GM18951 (cell line): ENCODE data around the gene MRPS31.
"Not testable (repeated sequence)": the region's sequence is repeated elsewhere in the genome, so short reads cannot be mapped to it uniquely, and the experiment has no call there.

Source experiments
- POLR2A ChIP-seq: IDR thresholded peaks from 4 replicates; pipeline ENCODE4 v1.6.1; 2011; ENCODE audit warnings: mild to moderate bottlenecking; ENCODE audit not compliant: insufficient read length, insufficient read depth; ENCODE audit errors: extremely low read depth
- in situ Hi-C: fragments of 300-500 bp; cut with MboI; formaldehyde crosslinking; loops from one replicate; pipeline ENCODE4 v1.12.0; 2022; ENCODE audit warnings: low sequenced_read_pairs, mixed read lengths, inconsistent platforms; ENCODE audit not compliant: unreplicated experiment

The MRPS31 gene

DNA sequence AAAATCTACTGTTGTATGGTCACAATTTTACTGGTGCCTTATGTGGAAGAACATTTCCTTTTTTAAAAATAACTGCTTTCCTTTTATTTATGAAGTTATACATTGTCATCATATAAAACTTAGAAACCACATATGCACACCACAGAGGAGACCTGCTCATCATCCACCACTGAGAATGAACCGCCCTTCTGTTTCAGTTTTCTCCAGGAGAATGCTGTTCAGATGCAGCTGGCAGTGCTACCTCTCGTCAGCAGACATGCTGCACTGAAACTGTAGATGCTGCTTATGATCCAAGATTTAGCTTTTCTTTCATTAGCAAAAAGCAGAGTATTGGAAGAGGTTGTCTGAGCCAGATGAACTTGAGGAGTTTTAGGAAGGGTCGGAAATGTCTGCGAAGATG lies 28.5 kb upstream of the MRPS31 start:
- TF ChIP-seq POLR2A: no peak
- in situ Hi-C loops: no loop called here

DNA sequence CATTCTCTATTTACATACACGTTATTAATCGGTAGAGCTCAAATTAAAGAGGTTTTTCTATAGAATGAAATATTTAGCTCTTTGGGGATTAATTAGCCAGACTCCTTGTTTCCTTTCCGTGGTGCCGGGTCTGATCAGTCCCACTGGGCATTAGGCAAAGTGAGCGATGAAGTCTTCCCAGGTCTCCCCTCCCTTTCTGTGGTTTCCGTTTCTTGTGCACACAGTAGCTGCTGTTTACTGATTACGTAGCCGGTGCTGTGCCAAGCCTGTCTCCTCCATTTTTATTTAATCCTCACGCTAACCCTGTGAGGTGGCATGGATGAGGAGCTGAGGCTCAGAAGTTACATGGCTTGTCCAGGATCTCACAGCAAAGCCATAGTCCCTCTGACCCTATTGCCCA lies 27.4 kb upstream of the MRPS31 start:
- in situ Hi-C loops: no loop called here
- TF ChIP-seq POLR2A: no peak

DNA sequence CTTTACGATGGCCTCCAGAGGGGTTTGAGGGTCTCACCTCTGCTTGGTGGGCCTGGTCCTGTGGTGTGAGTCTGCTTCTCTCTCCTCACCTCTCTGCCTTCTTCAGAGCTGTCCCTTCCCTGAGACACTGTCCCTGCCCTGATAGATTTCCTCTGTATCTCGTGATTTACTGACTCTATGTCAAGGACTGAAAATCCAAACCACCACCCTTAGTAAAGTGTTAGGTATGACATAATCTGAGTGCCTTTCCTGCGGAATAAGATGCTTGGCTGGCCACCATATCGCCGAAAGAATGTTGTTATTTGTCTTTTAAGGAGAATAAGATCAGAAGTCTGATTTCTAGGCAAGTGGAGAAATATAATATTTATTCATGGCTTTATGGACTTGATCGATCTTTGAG lies 25.7 kb upstream of the MRPS31 start:
- in situ Hi-C loops: no loop called here
- TF ChIP-seq POLR2A: no peak

DNA sequence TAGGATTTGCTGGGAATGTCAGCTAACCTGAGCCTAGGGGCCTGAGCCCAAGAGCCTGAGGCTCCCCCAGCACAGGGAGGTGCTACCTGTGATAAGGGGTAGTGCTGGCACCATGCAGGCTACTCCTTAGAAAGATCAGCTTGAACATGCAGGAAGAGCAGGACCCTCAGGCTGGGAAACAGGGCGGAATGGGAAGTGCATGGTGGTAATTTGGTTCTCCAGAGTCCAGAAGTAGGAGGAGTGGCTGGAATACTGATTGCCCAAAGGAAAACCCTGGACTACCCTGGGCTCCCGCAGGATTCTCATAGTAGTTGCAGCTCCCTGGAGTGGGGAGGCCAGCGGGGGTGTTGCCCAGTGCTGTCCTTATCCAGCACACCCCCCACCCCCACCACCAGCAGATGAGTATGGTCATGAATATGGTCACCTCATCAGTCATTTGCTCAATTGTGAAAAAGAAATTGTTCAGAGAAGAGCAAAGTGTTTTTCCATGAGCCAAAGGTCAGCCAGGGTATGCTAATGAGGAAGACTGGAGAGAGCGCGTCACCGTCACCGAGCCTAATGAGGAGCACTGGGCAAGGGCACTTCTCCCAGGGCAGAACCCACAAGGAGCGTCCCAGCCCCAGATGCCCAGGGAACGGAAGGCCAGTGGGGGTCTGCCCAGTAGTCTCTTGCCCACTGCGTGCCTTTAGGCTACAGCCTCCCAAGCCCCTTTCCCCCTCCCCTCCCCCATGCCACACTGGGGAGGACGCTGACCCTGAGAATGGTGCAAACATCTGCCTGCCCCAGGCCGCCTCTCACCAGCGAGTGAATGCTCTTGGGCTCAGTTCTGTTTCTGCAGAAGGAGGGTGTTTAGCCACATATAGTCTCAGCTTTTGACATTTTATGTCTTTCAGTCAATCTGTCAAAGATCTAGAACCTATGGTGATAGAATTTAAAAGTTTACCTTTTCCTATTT lies 23.7 kb upstream of the MRPS31 start:
- TF ChIP-seq POLR2A: no peak
- in situ Hi-C loops: no loop called here

DNA sequence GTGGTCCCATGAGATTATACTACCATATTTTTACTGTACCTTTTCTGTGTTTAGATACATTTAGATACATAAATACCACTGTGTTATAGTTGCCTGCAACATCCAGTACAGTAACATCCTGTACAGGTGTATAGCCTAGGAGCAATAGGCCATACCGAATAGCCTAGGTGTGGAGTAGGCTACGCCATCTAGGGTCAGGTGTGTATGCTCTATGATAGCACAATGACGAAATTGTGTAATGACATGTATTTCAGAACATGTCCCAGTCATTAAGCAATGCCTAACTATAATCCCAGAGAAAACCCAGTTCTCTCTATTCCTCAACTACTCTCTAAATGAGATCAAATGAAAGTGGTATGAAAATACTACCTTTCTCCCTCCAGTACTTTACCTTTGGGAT lies 22.3 kb upstream of the MRPS31 start:
- TF ChIP-seq POLR2A: no peak
- in situ Hi-C loops: no loop called here

DNA sequence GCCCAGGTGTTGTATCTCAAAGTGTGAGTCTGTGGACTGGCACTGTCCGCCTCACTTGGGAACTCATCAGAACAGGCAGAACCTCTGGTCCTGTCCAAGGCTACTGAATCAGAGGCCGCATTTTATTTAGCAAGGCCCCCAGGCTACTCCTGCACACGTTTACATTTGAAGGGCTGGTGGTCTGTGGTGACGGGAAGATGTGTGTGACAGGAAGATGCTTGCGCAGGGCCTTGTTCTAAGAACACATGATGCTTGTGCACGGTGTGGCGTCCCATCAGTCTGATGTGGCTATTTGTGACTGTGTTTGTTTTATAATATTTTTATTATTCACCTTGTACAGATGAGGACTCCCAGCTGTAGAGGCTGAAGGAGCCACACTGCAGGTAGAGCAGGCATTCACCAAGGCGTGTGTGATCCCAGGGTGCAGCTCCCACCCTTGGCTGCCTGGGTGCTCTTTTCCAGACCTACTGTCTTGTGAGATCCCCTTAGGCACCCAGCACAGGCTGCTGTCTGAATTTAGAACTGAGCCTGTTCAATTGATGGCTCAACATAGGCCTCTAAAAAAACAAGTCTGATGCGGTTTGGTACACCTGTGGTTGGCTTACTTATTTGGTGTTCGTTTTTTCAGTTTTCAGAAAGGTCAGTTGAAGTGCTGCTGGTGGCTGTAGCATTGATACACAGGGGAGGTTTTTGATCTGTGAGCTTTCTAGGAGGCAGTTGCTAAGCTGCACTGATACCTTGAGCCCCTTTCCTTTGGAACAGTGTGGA lies 21.5 kb upstream of the MRPS31 start:
- in situ Hi-C loops: no loop called here

DNA sequence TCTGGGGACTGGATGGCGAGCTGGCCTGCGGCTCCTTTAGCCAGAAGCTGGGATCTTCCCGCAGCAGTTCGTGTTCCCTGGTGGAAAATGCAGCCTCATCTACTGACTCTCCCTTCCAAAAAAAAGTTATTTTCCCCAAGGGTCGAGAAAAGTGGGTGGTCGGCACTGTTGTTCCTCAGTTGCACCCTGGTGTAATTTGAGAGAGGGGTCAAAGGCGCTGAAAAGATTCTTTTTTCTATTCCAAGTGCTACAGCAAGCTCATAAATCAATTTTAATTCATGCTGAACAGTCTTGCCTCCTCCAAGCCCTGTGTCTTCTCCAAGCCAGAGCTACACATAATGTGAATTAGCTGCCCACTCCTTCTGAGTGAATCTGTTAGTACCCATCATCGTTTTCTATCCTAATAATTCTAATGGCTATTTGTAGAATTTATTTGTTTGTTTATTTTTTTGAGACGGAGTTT lies 19.2 kb upstream of the MRPS31 start:
- no peak for TF ChIP-seq POLR2A
- in situ Hi-C loops: no loop called here

More for the DNA sequence above, 21.5 kb upstream of the MRPS31 start:
- TF ChIP-seq POLR2A: no peak

DNA sequence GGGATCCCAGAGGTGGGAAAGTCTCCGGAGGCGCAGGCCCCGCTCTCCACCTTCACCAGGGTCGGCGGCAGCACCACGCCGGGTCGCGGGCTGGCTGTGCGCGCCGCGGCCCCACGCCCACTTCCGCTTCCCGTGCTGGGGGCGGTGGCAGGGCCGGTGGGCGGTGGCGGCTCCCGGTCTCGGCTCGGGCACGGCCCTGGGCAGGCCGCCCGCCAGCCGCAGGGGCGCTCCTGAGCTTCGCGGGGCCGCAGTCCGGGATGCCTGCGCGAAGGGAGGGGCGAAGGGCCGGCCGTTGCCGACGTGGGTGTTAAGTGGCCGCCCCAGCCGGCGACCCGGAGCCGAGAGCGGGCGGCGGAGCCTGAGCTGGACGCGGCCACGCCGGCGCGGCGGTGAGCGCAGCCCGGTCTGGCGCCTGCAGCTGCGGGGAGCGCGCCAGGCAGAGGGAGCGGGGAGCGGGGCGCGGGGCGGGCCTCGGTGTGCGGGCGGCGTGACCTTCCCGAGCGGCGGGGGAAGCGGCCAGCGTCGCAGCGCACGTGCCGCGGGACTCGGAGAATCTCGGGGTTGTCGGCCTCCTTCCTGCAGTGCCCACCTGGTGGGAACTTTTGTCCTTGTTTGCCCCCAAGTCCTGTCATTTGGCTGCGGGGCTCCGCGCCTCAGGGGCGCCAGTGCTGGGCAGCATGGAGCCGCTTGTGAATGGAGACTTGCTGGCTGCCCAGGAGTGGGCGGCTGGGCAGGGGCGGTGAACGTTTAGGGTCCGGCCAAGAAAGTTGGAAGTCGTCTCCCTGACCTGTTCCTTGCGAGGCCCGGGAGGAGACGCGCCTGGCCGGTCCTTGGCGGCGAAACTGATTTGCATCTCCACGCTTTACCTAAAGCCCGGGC lies 18.5 kb upstream of the MRPS31 start, which contains the start of gene SLC25A15:
Gene SLC25A15, plus strand, starts transcription at position 337 of the 879 bp plus-strand sequence. CDS start 3,616 bp downstream, outside the sequence.
- peak; percentile 84 for TF ChIP-seq POLR2A
- in situ Hi-C loops: no loop called here

DNA sequence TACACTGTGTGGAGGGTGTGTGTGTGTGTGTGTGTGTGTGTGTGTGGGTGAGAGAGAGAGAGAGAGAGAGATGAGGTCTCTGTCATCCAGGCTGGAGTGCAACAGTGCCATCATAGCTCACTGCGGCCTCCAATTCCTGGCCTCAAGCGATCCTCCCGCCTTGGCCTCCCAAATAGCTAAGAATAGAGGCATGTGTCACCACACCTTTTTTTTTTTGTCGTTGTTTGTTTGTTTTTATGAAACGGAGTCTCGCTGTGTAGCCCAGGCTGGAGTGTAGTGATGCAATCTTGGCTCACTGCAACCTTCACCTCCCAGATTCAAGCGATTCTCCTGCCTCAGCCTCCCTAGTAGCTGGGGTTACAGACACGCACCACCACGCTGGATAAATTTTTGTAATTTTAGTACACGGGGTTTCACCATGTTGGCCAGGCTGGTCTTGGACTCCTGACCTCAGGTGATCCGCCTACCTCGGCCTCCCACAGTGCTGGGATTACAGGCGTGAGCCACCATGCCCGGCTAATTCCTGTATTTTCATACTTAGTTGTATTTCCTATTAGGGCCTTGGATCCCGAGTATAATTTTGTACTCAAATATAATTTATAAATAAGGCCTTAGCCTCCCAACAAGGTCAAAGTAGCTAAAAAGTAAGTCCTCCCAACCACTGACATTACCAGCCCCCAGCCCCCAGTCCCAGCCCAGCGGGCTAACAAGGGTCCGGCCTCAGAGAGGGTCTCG lies 17.7 kb upstream of the MRPS31 start:
- in situ Hi-C loops: not testable (repeated sequence)

DNA sequence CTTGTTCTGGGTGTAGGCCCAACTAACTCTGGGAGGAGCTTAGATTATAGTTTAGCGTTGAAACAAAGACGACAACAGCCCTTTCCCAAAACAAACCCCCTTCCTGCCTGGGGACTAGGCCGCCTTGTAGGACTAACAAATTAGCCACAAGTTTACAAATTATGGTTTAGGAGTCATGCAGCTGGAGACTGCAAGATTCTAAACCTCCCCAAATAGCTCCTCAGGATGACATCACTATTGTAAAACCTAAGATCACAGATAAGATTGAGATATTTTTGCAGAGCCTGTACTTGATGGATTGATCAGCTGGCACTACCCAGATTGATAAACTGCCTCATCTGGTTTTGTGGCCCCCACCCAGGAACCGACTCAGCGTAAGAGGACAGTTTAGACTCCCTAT lies 16.1 kb upstream of the MRPS31 start:
- no peak for TF ChIP-seq POLR2A
- in situ Hi-C loops: no loop called here

DNA sequence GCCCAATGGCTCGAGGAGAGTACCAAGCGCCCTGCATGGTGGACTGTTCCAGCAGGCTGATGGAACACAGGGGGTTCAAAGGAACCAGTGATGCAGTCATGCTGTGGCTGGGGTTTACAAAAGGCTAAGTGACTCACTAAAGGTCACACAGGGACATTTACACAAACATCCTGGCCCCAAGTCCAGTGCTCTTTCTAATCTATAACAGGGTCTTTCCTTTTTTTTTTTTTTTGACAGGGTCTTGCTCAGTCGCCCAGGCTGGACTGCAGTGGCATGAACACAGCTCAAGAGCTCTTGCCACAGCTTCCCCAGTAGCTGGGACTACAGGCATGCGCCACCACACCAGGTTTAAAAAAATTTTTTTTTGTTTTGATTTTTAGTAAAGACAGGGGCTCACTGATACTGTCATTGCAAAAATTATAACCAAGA lies 15.6 kb upstream of the MRPS31 start:
- no peak for TF ChIP-seq POLR2A
- in situ Hi-C loops: no loop called here

DNA sequence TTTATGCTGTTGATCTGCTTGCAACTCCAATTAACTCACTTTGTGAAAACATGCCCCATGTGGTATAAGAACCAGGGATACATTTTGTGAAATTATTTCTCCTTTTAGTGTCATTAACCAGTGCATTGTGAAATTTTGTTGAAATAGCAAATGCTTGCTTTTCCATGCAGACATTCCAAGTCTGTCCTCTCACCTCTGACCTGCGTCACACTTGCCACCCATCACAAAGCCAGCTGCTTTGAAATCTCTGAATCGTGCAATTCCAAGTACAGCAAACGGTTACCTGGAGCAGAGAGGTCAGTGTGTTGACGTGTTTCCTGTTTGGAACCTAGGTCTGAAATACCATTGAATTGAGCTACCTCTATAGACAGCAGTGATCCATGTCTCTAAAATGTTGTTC lies 13.6 kb upstream of the MRPS31 start:
- TF ChIP-seq POLR2A: no peak
- in situ Hi-C loops: no loop called here

DNA sequence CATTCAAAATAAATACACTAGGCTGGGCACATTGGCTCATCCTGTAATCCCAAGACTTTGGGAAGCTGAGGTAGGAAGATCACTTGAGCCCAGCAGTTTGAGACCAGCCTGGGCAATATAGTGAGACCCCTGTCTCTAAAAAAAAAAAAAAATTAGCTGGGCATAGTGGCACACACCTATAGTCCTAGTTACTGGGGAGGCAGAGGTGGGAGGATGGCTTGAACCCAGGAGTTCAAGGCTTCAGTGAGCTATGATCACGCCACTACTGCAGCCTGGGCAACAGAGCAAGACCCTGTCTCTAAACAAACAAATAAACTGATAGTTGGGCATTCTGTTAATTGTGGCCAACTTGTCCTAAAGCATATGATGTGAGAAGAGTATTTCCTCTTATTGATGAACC lies 12.0 kb upstream of the MRPS31 start:
- in situ Hi-C loops: not testable (repeated sequence)
